ENCODE results near the gene RPL10A. TPM values are rescaled to one million over a fixed set of nuclear protein-coding genes. Genes with fewer than 3 reads are reported as not detected.

The RPL10A gene
- total RNA-seq, 1 experiment from 2014 or later, result 828 TPM

DNA sequence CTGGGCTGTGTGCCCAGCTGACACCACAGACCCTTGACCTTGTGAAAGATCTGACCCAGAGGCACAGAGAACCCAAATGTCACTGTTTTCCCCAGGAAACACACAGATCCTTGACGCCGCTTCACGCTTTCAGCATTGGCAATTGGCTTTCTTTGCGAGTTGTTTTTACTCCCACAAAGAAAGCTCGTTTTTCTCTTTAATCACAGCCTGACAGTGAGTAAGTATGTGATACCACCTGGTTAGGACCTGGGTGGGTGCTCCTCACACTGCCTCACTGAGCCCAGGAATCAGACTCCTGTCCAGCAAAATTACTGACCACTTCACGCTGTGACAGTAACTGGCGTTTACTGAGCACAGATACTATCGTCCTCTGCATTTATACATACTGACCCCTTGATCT is 13.0 kb downstream of the RPL10A start:
- Mint-ChIP-seq H3K27ac (ENCODE audit: unreplicated experiment) (no peak overlapping the region), H3K27me3 (ENCODE audit: unreplicated experiment) (no peaks in the 10 kb centered on the region), H3K4me3 (ENCODE audit: low read depth, unreplicated experiment) (no peak overlapping the region), H3K36me3 (ENCODE audit: insufficient read depth, unreplicated experiment) (peaks cover 44% of the 10 kb centered on the region), H3K9me3 (ENCODE audit: low read depth, unreplicated experiment) (no peaks in the 10 kb centered on the region), H3K4me1 (ENCODE audit: low read depth, unreplicated experiment) (peaks cover 28% of the 10 kb centered on the region)
- intact Hi-C loops (cut with micrococcal nuclease; ENCODE audit: unreplicated experiment), result no loop called here
- no TSS peak for BruUV-seq (replicated peaks)
- no peak for DNase-seq
- TF ChIP-seq, protein P1, sequence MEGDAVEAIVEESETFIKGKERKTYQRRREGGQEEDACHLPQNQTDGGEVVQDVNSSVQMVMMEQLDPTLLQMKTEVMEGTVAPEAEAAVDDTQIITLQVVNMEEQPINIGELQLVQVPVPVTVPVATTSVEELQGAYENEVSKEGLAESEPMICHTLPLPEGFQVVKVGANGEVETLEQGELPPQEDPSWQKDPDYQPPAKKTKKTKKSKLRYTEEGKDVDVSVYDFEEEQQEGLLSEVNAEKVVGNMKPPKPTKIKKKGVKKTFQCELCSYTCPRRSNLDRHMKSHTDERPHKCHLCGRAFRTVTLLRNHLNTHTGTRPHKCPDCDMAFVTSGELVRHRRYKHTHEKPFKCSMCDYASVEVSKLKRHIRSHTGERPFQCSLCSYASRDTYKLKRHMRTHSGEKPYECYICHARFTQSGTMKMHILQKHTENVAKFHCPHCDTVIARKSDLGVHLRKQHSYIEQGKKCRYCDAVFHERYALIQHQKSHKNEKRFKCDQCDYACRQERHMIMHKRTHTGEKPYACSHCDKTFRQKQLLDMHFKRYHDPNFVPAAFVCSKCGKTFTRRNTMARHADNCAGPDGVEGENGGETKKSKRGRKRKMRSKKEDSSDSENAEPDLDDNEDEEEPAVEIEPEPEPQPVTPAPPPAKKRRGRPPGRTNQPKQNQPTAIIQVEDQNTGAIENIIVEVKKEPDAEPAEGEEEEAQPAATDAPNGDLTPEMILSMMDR (IDR thresholded peaks at IDR 0.05; ENCODE audit: unreplicated experiment), result no peak
- CTCF ChIA-PET, result interaction anchor here (0.6 kb wide), 1 partner anchor 692 kb away, joined by 5 read pairs; no protein-coding TSS in a partner anchor

DNA sequence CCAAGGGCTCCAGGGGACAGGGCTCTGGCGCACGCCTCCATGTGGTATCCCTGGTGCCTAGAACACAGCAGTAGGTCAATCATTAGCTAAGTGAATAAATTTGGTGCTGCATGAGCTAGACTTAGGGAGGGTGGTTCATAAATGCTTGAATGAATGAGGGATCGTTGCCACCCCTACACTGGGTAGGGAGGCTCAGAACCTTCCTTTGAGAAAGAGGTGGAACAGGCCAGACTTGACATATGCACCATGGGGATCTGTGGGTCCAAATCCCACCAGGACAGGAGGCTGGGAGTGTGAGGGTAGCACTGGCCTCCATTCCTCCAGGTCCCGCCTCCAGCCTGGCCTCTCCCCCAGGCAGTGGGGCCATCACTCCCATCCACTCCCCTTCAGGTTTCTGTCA is 14.9 kb downstream of the RPL10A start:
- TF ChIP-seq, protein P1 (IDR thresholded peaks at IDR 0.05; ENCODE audit: unreplicated experiment), result no peak
- BruUV-seq (replicated peaks), result no TSS peak
- Mint-ChIP-seq H3K4me3 (ENCODE audit: low read depth, unreplicated experiment) (no peak overlapping the region), H3K9me3 (ENCODE audit: low read depth, unreplicated experiment) (no peaks in the 10 kb centered on the region), H3K27ac (ENCODE audit: unreplicated experiment) (no peak overlapping the region), H3K36me3 (ENCODE audit: insufficient read depth, unreplicated experiment) (peaks cover 48% of the 10 kb centered on the region), H3K4me1 (ENCODE audit: low read depth, unreplicated experiment) (peaks cover 46% of the 10 kb centered on the region), H3K27me3 (ENCODE audit: unreplicated experiment) (no peaks in the 10 kb centered on the region)
- no peak for DNase-seq
- CTCF ChIA-PET, result no interaction called here
- intact Hi-C loops (cut with micrococcal nuclease; ENCODE audit: unreplicated experiment), result no loop called here

DNA sequence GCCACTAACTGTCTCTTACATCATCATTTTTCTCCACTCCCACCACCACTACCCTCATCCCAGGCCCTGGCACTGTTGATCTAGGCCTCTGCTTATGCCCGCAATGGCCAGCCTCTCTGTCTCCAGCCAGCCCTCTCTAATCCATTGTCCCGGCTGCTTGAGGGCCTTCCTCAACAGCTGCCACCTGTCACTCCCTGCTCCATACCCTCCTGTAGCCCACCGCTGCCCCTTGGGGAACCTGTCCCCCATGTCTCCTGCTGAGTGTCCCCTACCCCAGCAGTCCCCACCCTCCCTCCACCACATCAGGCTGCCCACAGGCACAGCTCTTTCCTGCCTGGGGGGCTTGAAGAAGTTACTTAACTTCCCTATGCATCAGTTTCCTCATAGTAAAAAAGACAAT is 15.3 kb downstream of the RPL10A start:
- TF ChIP-seq, protein P1 (IDR thresholded peaks at IDR 0.05; ENCODE audit: unreplicated experiment), result no peak
- no peak overlapping the region for H3K27ac Mint-ChIP-seq (ENCODE audit: unreplicated experiment)
- intact Hi-C loops (cut with micrococcal nuclease; ENCODE audit: unreplicated experiment), result no loop called here
- H3K27me3 Mint-ChIP-seq (ENCODE audit: unreplicated experiment), result no peaks in the 10 kb centered on the region
- peaks cover 50% of the 10 kb centered on the region for H3K4me1 Mint-ChIP-seq (ENCODE audit: low read depth, unreplicated experiment)
- no peaks in the 10 kb centered on the region for H3K9me3 Mint-ChIP-seq (ENCODE audit: low read depth, unreplicated experiment)
- H3K36me3 Mint-ChIP-seq (ENCODE audit: insufficient read depth, unreplicated experiment), result peaks cover 47% of the 10 kb centered on the region
- H3K4me3 Mint-ChIP-seq (ENCODE audit: low read depth, unreplicated experiment), result no peak overlapping the region
- no TSS peak for BruUV-seq (replicated peaks)
- CTCF ChIA-PET, result no interaction called here
- no peak for DNase-seq

DNA sequence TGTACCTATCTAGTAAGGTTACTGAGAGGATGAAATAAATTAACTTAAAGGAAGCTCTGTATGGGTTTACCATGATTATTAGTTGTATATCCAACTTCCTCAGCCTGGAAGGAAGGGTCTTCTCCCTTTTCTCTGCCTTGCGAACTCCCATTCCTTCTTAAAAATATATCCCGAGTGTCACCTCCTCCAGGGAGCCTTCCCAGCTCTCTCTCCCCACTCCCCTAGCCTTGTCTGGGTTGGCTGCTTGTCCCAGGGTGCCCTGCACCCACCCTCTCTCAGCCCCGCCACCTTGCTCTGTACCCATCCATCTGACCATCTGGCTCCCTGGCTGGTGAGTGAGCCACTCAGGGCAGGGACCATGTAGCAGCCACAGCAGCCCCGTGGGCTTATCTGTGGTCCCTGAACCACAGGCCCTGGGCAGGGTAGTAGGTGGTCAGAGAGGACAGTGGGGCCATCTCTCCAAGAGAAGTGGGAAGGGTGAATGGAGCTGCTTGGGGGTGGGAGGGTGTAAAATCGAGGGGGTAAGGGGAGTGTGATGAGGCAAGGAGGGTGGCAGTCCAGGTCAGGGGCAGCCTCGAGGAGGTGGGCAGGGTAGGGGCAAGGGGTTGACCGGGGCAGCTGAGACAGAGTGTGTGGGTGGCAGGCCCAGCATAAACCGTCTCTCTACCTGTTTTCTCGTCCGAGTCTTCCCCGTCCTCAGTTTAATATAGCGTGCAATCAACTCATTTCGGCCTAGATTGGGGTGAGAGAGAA is 15.9 kb downstream of the RPL10A start:
- H3K36me3 Mint-ChIP-seq (ENCODE audit: insufficient read depth, unreplicated experiment), result peaks cover 41% of the 10 kb centered on the region
- intact Hi-C loops (cut with micrococcal nuclease; ENCODE audit: unreplicated experiment), result no loop called here
- CTCF ChIA-PET, result no interaction called here

More for the DNA sequence above, 15.9 kb downstream of the RPL10A start:
- TF ChIP-seq, protein P1 (IDR thresholded peaks at IDR 0.05; ENCODE audit: unreplicated experiment), result no peak
- no peak for DNase-seq
- no peaks in the 10 kb centered on the region for H3K9me3 Mint-ChIP-seq (ENCODE audit: low read depth, unreplicated experiment)
- BruUV-seq (replicated peaks), result no TSS peak
- H3K4me3 Mint-ChIP-seq (ENCODE audit: low read depth, unreplicated experiment), result no peak overlapping the region
- peaks cover 56% of the 10 kb centered on the region for H3K4me1 Mint-ChIP-seq (ENCODE audit: low read depth, unreplicated experiment)
- peak overlapping the region; percentile 94 for H3K27ac Mint-ChIP-seq (ENCODE audit: unreplicated experiment)
- no peaks in the 10 kb centered on the region for H3K27me3 Mint-ChIP-seq (ENCODE audit: unreplicated experiment)

All from Calu3 (cell line).